ENCODE measurements around the gene MYO9A.

GRCh38 chr15:71823801-71824200 is 294.1 kb downstream of the MYO9A start:
- TF ChIP-seq, protein P1, sequence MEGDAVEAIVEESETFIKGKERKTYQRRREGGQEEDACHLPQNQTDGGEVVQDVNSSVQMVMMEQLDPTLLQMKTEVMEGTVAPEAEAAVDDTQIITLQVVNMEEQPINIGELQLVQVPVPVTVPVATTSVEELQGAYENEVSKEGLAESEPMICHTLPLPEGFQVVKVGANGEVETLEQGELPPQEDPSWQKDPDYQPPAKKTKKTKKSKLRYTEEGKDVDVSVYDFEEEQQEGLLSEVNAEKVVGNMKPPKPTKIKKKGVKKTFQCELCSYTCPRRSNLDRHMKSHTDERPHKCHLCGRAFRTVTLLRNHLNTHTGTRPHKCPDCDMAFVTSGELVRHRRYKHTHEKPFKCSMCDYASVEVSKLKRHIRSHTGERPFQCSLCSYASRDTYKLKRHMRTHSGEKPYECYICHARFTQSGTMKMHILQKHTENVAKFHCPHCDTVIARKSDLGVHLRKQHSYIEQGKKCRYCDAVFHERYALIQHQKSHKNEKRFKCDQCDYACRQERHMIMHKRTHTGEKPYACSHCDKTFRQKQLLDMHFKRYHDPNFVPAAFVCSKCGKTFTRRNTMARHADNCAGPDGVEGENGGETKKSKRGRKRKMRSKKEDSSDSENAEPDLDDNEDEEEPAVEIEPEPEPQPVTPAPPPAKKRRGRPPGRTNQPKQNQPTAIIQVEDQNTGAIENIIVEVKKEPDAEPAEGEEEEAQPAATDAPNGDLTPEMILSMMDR (IDR thresholded peaks at IDR 0.05), result no peak
- no peak for TF ChIP-seq ZFX (IDR thresholded peaks at IDR 0.05; ENCODE audit: borderline replicate concordance)

All from 22Rv1 (cell line).